IMR-90 (cell line): ENCODE results near the gene CLSTN3. TPM values are rescaled to one million over a fixed set of nuclear protein-coding genes. Genes with fewer than 3 reads are reported as not detected.

Experiments used
- ATAC-seq: fragments of 200-7000 bp; cut with Tn5 transposase; 2 replicates; pipeline ENCODE4 v1.9.1; 2020; ENCODE audit warnings: low read depth, mild to moderate bottlenecking, moderate library complexity
- BruUV-seq: library from RNA; stranded (reverse); fragments of 400-500 nt; replicated peaks from 2 replicates; lab custom pipeline; 2021; lab: Mats Ljungman, UMichigan
- CTCF ChIA-PET: fragments of 300-600 bp; formaldehyde crosslinking; extraction: SDS; loops from one replicate; lab custom pipeline; 2021; ENCODE audit warnings: antibody characterized with exemption; lab: Yijun Ruan, JAX
- POLR2A ChIA-PET: fragments of 300-600 bp; sonication (Branson Sonifier 250); formaldehyde crosslinking; loops from one replicate; lab custom pipeline; 2022; ENCODE audit warnings: antibody characterized with exemption; ENCODE audit not compliant: unreplicated experiment; lab: Charles Lee
- DNase-seq: peaks from one replicate; pipeline ENCODE4 v3.0.0; 2013
- H2AFZ ChIP-seq: replicated peaks from 2 replicates; pipeline ENCODE3; 2013; ENCODE audit warnings: low read length, mild to moderate bottlenecking; ENCODE audit not compliant: poor library complexity
- H2AK5ac ChIP-seq: 2 replicates; pipeline ENCODE4 v1.6.1; 2013; ENCODE audit warnings: low read depth, low read length, inconsistent platforms
- H2AK9ac ChIP-seq: replicated peaks from 2 replicates; pipeline ENCODE3; 2013; ENCODE audit warnings: mild to moderate bottlenecking, low read depth, low read length, moderate library complexity; ENCODE audit not compliant: poor library complexity
- H2BK120ac ChIP-seq: 2 replicates; pipeline ENCODE4 v1.6.1; 2013; ENCODE audit warnings: low read depth, low read length, inconsistent platforms
- H2BK15ac ChIP-seq: 3 replicates; pipeline ENCODE4 v1.6.1; 2013; ENCODE audit warnings: low read depth, low read length, inconsistent platforms
- H2BK20ac ChIP-seq: 2 replicates; pipeline ENCODE4 v1.6.1; 2013; ENCODE audit warnings: low read depth, mild to moderate bottlenecking, inconsistent platforms, low read length, moderate library complexity
- H2BK5ac ChIP-seq: 2 replicates; pipeline ENCODE4 v1.6.1; 2013; ENCODE audit warnings: mild to moderate bottlenecking, low read depth, low read length, inconsistent platforms; ENCODE audit not compliant: poor library complexity, severe bottlenecking
- H3K14ac ChIP-seq: replicated peaks from 2 replicates; pipeline ENCODE4 v1.6.1; 2013; ENCODE audit warnings: low read depth, low read length, inconsistent platforms
- H3K18ac ChIP-seq: 2 replicates; pipeline ENCODE4 v1.6.1; 2013; ENCODE audit warnings: low read depth, low read length, control low read depth
- H3K23ac ChIP-seq: 2 replicates; pipeline ENCODE4 v1.6.1; 2013; ENCODE audit warnings: low read depth, low read length, inconsistent platforms
- H3K27ac ChIP-seq: 2 replicates; pipeline ENCODE4 v1.5.1; 2013; ENCODE audit warnings: mild to moderate bottlenecking, control low read depth, low read length; ENCODE audit not compliant: insufficient read depth
- H3K27me3 ChIP-seq: 2 replicates; pipeline ENCODE4 v1.6.1; 2013; ENCODE audit warnings: low read length; ENCODE audit not compliant: control insufficient read depth, insufficient read depth
- H3K36me3 ChIP-seq: 2 replicates; pipeline ENCODE4 v1.6.1; 2013; ENCODE audit warnings: low read length, mixed read lengths; ENCODE audit not compliant: control insufficient read depth, insufficient read depth
- H3K4ac ChIP-seq: 2 replicates; pipeline ENCODE4 v1.6.1; 2013; ENCODE audit warnings: low read depth, low read length, inconsistent platforms
- H3K4me1 ChIP-seq: 2 replicates; pipeline ENCODE4 v1.6.1; 2013; ENCODE audit warnings: low read length, mixed read lengths; ENCODE audit not compliant: control insufficient read depth, insufficient read depth
- H3K4me2 ChIP-seq: 2 replicates; pipeline ENCODE4 v1.6.1; 2013; ENCODE audit warnings: low read depth, mild to moderate bottlenecking, control low read depth, low read length, moderate library complexity
- H3K4me3 ChIP-seq: 2 replicates; pipeline ENCODE4 v1.5.1; 2013; ENCODE audit warnings: low read depth, mild to moderate bottlenecking, control low read depth, low read length, moderate library complexity; ENCODE audit not compliant: insufficient read depth
- H3K56ac ChIP-seq: 2 replicates; pipeline ENCODE4 v1.6.1; 2013; ENCODE audit warnings: low read length, inconsistent platforms; ENCODE audit not compliant: insufficient read depth; ENCODE audit errors: extremely low read depth
- H3K79me1 ChIP-seq, 2 experiments: 2 replicates each; pipeline ENCODE4 v1.6.1; 2013; ENCODE audit warnings: low read length in 2 of 2, inconsistent platforms in 1 of 2, low read depth in 1 of 2
- H3K9ac ChIP-seq: 2 replicates; pipeline ENCODE4 v1.6.1; 2013; ENCODE audit warnings: low read depth, low read length, control low read depth
- H3K9me1 ChIP-seq: 2 replicates; pipeline ENCODE4 v1.6.1; 2013; ENCODE audit warnings: low read length, inconsistent platforms; ENCODE audit not compliant: insufficient read depth
- H3K9me3 ChIP-seq: 2 replicates; pipeline ENCODE4 v1.6.1; 2013; ENCODE audit warnings: low read length; ENCODE audit not compliant: control insufficient read depth, insufficient read depth
- H4K20me1 ChIP-seq: 2 replicates; pipeline ENCODE4 v1.6.1; 2013; ENCODE audit warnings: low read length, inconsistent platforms; ENCODE audit not compliant: insufficient read depth
- H4K5ac ChIP-seq: 2 replicates; pipeline ENCODE4 v1.6.1; 2013; ENCODE audit warnings: mild to moderate bottlenecking, low read depth, low read length, control low read depth
- H4K8ac ChIP-seq, 2 experiments: 2 replicates each; pipeline ENCODE4 v1.6.1; 2013; ENCODE audit warnings: low read depth in 2 of 2, low read length in 2 of 2, control low read depth in 1 of 2, inconsistent platforms in 1 of 2
- H4K91ac ChIP-seq: 2 replicates; pipeline ENCODE4 v1.6.1; 2013; ENCODE audit warnings: low read depth, low read length, inconsistent platforms; ENCODE audit not compliant: insufficient read depth
- BHLHE40 ChIP-seq: fragments of 150-350 bp; IDR thresholded peaks from 2 replicates; pipeline ENCODE4 v1.6.1; 2016; ENCODE audit warnings: mild to moderate bottlenecking, low read depth, low read length
- CHD1 ChIP-seq: IDR thresholded peaks from 2 replicates; pipeline ENCODE4 v1.6.1; 2012; ENCODE audit warnings: low read depth, low read length, improper control_type of control experiment
- CTCF ChIP-seq: conservative IDR thresholded peaks from 2 replicates; pipeline ENCODE4 v1.5.1; 2012; ENCODE audit warnings: mild to moderate bottlenecking, low read depth, low read length, improper control_type of control experiment
- FOS ChIP-seq: fragments of 150-350 bp; IDR thresholded peaks from 2 replicates; pipeline ENCODE4 v1.6.1; 2016; ENCODE audit warnings: low read depth, low read length
- MAFK ChIP-seq: IDR thresholded peaks from 2 replicates; pipeline ENCODE4 v1.6.1; 2012; ENCODE audit warnings: low read depth, low read length, improper control_type of control experiment
- MAZ ChIP-seq: IDR thresholded peaks from 2 replicates; pipeline ENCODE4 v1.6.1; 2012; ENCODE audit warnings: low read depth, mild to moderate bottlenecking, low read length, improper control_type of control experiment, moderate library complexity, borderline replicate concordance
- MXI1 ChIP-seq: IDR thresholded peaks from 2 replicates; pipeline ENCODE4 v1.6.1; 2012; ENCODE audit warnings: low read depth, mild to moderate bottlenecking, low read length, moderate library complexity, borderline replicate concordance
- NFE2L2 ChIP-seq: fragments of 150-350 bp; IDR thresholded peaks from 2 replicates; pipeline ENCODE4 v1.6.1; 2016; ENCODE audit warnings: low read depth, mild to moderate bottlenecking, low read length
- RAD21 ChIP-seq: IDR thresholded peaks from 2 replicates; pipeline ENCODE4 v1.6.1; 2012; ENCODE audit warnings: low read length, improper control_type of control experiment
- RCOR1 ChIP-seq: IDR thresholded peaks from 2 replicates; pipeline ENCODE4 v1.6.1; 2012; ENCODE audit warnings: mild to moderate bottlenecking, low read length, improper control_type of control experiment; ENCODE audit not compliant: insufficient replicate concordance
- RFX5 ChIP-seq: IDR thresholded peaks from 2 replicates; pipeline ENCODE4 v1.8.0; 2012; ENCODE audit warnings: low read depth, mild to moderate bottlenecking, low read length, moderate library complexity
- SMC3 ChIP-seq: fragments of 150-350 bp; IDR thresholded peaks from 2 replicates; pipeline ENCODE4 v1.6.1; 2016; ENCODE audit warnings: low read depth, mild to moderate bottlenecking, antibody characterized with exemption, low read length, moderate library complexity
- USF2 ChIP-seq: fragments of 150-350 bp; IDR thresholded peaks from 2 replicates; pipeline ENCODE4 v1.6.1; 2017; ENCODE audit warnings: mild to moderate bottlenecking, antibody characterized with exemption, low read length, low read depth
- WGBS, 2 experiments: methylation state at CpG; one replicate each; pipeline versions ENCODE4 v1.1.5 to v1.1.7; 2013; ENCODE audit warnings: missing lambda C conversion rate in 2 of 2; ENCODE audit not compliant: insufficient read length in 1 of 2; ENCODE audit errors: extremely low coverage in 2 of 2; 5-methylcytosine and 5-hydroxymethylcytosine counted together
- dilution Hi-C: fragments of 300-500 bp; cut with HindIII; formaldehyde crosslinking; loops from one replicate; pipeline ENCODE4 v1.14.3; 2018; ENCODE audit warnings: low sequenced_read_pairs; ENCODE audit not compliant: unreplicated experiment
- in situ Hi-C: fragments of 300-500 bp; cut with MboI; formaldehyde crosslinking; loops from 3 replicates; pipeline ENCODE4 v1.14.3; 2019; ENCODE audit warnings: low sequenced_read_pairs, inconsistent platforms, mixed read lengths
- intact Hi-C: fragments of 100-400 bp; cut with micrococcal nuclease; formaldehyde crosslinking; loops from 2 replicates; pipeline ENCODE4 v1.10.0; 2022
- polyA plus RNA-seq, 3 experiments: library from polyadenylated mRNA; depleted of rRNA; stranded (reverse); fragments of >200 nt; gene quantifications; 2 replicates each; pipeline ENCODE4 v1.2.3, GENCODE V29; 2012; ENCODE audit warnings: low replicate concordance in 1 of 3
- total RNA-seq: library from RNA; depleted of rRNA; stranded (reverse); fragments of >200 nt; gene quantifications from 2 replicates; pipeline ENCODE4 v1.2.3, GENCODE V29; 2012

Gene CLSTN3
- total and polyA plus RNA-seq, 2 of the 4 experiments (the other 2 are of a cell fraction) = 4.1 to 16.4 TPM

- TF ChIP-seq FOS = no peak
These were observed 4.4 kb downstream of the CLSTN3 start (continued) for GRCh38 chr12:7134396-7135166.

GRCh38 chr12:7136071-7136470 lies 5.9 kb downstream of the CLSTN3 start:
- peaks cover 6% of the 10 kb centered on the region; the same call in 1 of the 2 replicates for H3K9me1 ChIP-seq
- H3K9me3 ChIP-seq = no peaks in the 10 kb centered on the region
- no peak overlapping the region for H4K8ac ChIP-seq
- H3K4me1 ChIP-seq = peaks cover 2% of the 10 kb centered on the region; the same call in 1 of the 2 replicates
- no peaks in the 10 kb centered on the region for H3K27me3 ChIP-seq
- in situ Hi-C loops (no loop called here), intact Hi-C loops (no loop called here), dilution Hi-C loops (no loop called here)
- no peak overlapping the region for H3K14ac ChIP-seq
- no peak overlapping the region for H2BK20ac ChIP-seq
- no peak overlapping the region for H4K5ac ChIP-seq
- H2BK5ac ChIP-seq = no peak overlapping the region
- H3K4me3 ChIP-seq = no peak overlapping the region
- H2BK15ac ChIP-seq = no peak overlapping the region
- peaks cover 51% of the 10 kb centered on the region for H3K36me3 ChIP-seq
- no peaks in the 10 kb centered on the region for H4K20me1 ChIP-seq
- no peak overlapping the region for H3K56ac ChIP-seq
- no peak for DNase-seq
- H4K91ac ChIP-seq = no peak overlapping the region
- H2AFZ ChIP-seq = no peak overlapping the region
- POLR2A ChIA-PET = no interaction called here
- H3K27ac ChIP-seq = no peak overlapping the region
- H3K4me2 ChIP-seq = no peak overlapping the region
- no peak for ATAC-seq
- no peak overlapping the region for H2BK120ac ChIP-seq
- CTCF ChIA-PET = no interaction called here
- no TSS peak for BruUV-seq
- 100% methylated on average over 5 of the region's 7 CpGs; no CpG with 5 or more reads in 1 of the 2 experiments for WGBS, 2 experiments
- H3K4ac ChIP-seq = no peak overlapping the region
- H3K79me1 ChIP-seq = 0 out of 4 replicates have a peak, but pooled peaks cover 0 to 6% of the 10 kb centered on the region in 2 experiments
- no peak overlapping the region for H2AK5ac ChIP-seq
- H3K18ac ChIP-seq = no peak overlapping the region
- no peak overlapping the region for H2AK9ac ChIP-seq
- H3K9ac ChIP-seq = no peak overlapping the region
- H3K23ac ChIP-seq = no peak overlapping the region
- no peak for TF ChIP-seq BHLHE40
- TF ChIP-seq MAFK = no peak
- no peak for TF ChIP-seq RFX5
- no peak for TF ChIP-seq CHD1
- TF ChIP-seq FOS = no peak
- no peak for TF ChIP-seq MAZ
- TF ChIP-seq MXI1 = no peak
- no peak for TF ChIP-seq RCOR1
- TF ChIP-seq RAD21 = no peak
- TF ChIP-seq SMC3 = no peak
- TF ChIP-seq NFE2L2 = no peak
- no peak for TF ChIP-seq USF2
- TF ChIP-seq CTCF = no peak
